Stimulated activated CD4-positive, alpha-beta T cell treated with anti-CD3 and anti-CD28 coated beads, Interleukin-4, amount 100 ng/mL, for 4 hours (primary cell): Measurements from ENCODE around the gene PBX2.

Experiments used
- DNase-seq, 2 experiments: peaks; one replicate each; pipeline ENCODE4 v3.0.0-alpha.2; 2020

PBX2 gene

GRCh38 chr6:32170294-32170693 lies 19.7 kb downstream of the PBX2 start:
- DNase-seq = no peak

- no peak for DNase-seq
Observed at GRCh38 chr6:32168807-32169591, 21.0 kb downstream of the PBX2 start.

GRCh38 chr6:32168350-32168749 lies 21.7 kb downstream of the PBX2 start:
- no peak for DNase-seq

GRCh38 chr6:32167761-32168262 lies 22.2 kb downstream of the PBX2 start:
- DNase-seq = no peak

GRCh38 chr6:32167154-32167760 lies 22.7 kb downstream of the PBX2 start:
- no peak for DNase-seq

GRCh38 chr6:32166411-32167061 lies 23.5 kb downstream of the PBX2 start:
- no peak for DNase-seq

- DNase-seq = no peak
Observed at GRCh38 chr6:32164295-32164694, 25.7 kb downstream of the PBX2 start, which contains the start of gene EGFL8. Gene EGFL8 (plus strand): TSS chr6:32164595. CDS start chr6:32166166, 1,571 bp downstream.

GRCh38 chr6:32163559-32164258 lies 26.3 kb downstream of the PBX2 start:
- DNase-seq = no peak

GRCh38 chr6:32158052-32158451 lies 31.9 kb downstream of the PBX2 start:
- no peak for DNase-seq

GRCh38 chr6:32156891-32157290 lies 33.1 kb downstream of the PBX2 start:
- no peak for DNase-seq

- DNase-seq = peak; percentile 44 to 54
Observed at GRCh38 chr6:32154514-32155161, 35.4 kb downstream of the PBX2 start.

GRCh38 chr6:32153564-32154513 lies 36.2 kb downstream of the PBX2 start, which contains the start of gene PPT2:
Gene PPT2 (plus strand): TSS chr6:32154141. CDS start chr6:32154595, 454 bp downstream.
- peak; percentile 58 to 67 for DNase-seq

- no peak for DNase-seq
Observed at GRCh38 chr6:32152769-32153563, 37.0 kb downstream of the PBX2 start.

- no peak for DNase-seq
Observed at GRCh38 chr6:32151863-32152768, 37.9 kb downstream of the PBX2 start, which contains the start of gene PRRT1. Gene PRRT1 (minus strand): TSS chr6:32151939. CDS start chr6:32151827, 112 bp downstream.

GRCh38 chr6:32151181-32151862 lies 38.7 kb downstream of the PBX2 start:
- DNase-seq = no peak

GRCh38 chr6:32149932-32150870 lies 39.8 kb downstream of the PBX2 start:
- DNase-seq = no peak

- DNase-seq = no peak
Observed at GRCh38 chr6:32149092-32149755, 40.8 kb downstream of the PBX2 start.
